GDM1 (cell line): ENCODE results near the gene HYCC2.
"Not testable (repeated sequence)": the region's sequence is repeated elsewhere in the genome, so short reads cannot be mapped to it uniquely, and the experiment has no call there.

Experiments
- DNase-seq: peaks from one replicate; lab custom pipeline; 2025; lab: John Stamatoyannopoulos, UW

HYCC2 gene

GRCh38 chr2:201070948-201071478, 458 bp downstream of the HYCC2 start:
- no peak for DNase-seq

GRCh38 chr2:201064797-201065329, 6.6 kb downstream of the HYCC2 start:
- DNase-seq: no peak

- not testable (repeated sequence) for DNase-seq
These were observed 8.0 kb downstream of the HYCC2 start for GRCh38 chr2:201063516-201063915.

GRCh38 chr2:201059961-201060755, 11.3 kb downstream of the HYCC2 start:
- no peak for DNase-seq

- DNase-seq: no peak
These were observed 12.6 kb downstream of the HYCC2 start for GRCh38 chr2:201058914-201059313.

GRCh38 chr2:201057715-201058248, 13.7 kb downstream of the HYCC2 start:
- DNase-seq: no peak

GRCh38 chr2:201057087-201057521, 14.4 kb downstream of the HYCC2 start:
- DNase-seq: no peak

- no peak for DNase-seq
These were observed 22.0 kb downstream of the HYCC2 start for GRCh38 chr2:201049455-201049854.

- DNase-seq: no peak
These were observed 24.6 kb downstream of the HYCC2 start for GRCh38 chr2:201046881-201047280.

- not testable (repeated sequence) for DNase-seq
These were observed 28.4 kb downstream of the HYCC2 start for GRCh38 chr2:201043050-201043449.

GRCh38 chr2:201042451-201042850, 29.0 kb downstream of the HYCC2 start:
- DNase-seq: not testable (repeated sequence)

GRCh38 chr2:201040867-201041628, 30.4 kb downstream of the HYCC2 start:
- no peak for DNase-seq

- no peak for DNase-seq
These were observed 32.6 kb downstream of the HYCC2 start for GRCh38 chr2:201038855-201039254.

GRCh38 chr2:201038361-201038760, 33.1 kb downstream of the HYCC2 start:
- not testable (repeated sequence) for DNase-seq

- DNase-seq: not testable (repeated sequence)
These were observed 37.1 kb downstream of the HYCC2 start for GRCh38 chr2:201034355-201034754.

GRCh38 chr2:201024518-201024917, 47.0 kb downstream of the HYCC2 start:
- DNase-seq: no peak

- DNase-seq: no peak
These were observed 49.6 kb downstream of the HYCC2 start for GRCh38 chr2:201021914-201022313.
